ENCODE results near the gene MLXIP.
"Not testable (repeated sequence)": the region's sequence is repeated elsewhere in the genome, so short reads cannot be mapped to it uniquely, and the experiment has no call there.

Gene MLXIP

DNA sequence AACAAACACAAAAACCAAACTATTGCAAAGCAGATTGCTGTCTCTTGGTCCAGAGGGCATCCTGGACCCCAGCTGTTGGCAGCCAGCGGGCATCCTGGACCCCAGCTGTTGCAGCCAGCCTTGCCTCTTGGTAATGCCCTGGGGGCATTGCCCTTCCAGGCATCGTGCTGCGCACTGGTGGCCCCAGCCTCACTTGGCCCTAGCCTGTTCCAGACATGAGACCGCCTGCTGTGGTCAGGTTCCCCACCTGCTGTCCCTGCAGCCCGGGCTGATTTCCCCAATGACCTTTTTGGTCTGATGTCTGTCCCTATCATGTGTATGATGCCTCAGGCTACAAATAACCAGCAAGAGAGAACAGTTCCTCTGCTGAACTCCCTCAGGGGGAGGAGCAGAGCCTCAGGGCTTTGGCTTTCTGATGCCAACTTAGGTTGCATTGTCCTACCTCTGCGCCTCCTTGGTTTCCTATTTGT is 20.8 kb downstream of the MLXIP start:
- H3K4me3 ChIP-seq (ENCODE audit: low read length) = no peak overlapping the region
- no peak for DNase-seq (ENCODE audit: low read depth)
- TF ChIP-seq, protein P1, sequence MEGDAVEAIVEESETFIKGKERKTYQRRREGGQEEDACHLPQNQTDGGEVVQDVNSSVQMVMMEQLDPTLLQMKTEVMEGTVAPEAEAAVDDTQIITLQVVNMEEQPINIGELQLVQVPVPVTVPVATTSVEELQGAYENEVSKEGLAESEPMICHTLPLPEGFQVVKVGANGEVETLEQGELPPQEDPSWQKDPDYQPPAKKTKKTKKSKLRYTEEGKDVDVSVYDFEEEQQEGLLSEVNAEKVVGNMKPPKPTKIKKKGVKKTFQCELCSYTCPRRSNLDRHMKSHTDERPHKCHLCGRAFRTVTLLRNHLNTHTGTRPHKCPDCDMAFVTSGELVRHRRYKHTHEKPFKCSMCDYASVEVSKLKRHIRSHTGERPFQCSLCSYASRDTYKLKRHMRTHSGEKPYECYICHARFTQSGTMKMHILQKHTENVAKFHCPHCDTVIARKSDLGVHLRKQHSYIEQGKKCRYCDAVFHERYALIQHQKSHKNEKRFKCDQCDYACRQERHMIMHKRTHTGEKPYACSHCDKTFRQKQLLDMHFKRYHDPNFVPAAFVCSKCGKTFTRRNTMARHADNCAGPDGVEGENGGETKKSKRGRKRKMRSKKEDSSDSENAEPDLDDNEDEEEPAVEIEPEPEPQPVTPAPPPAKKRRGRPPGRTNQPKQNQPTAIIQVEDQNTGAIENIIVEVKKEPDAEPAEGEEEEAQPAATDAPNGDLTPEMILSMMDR (conservative IDR thresholded peaks at IDR 0.05; ENCODE audit: low read depth, low read length) = no peak

DNA sequence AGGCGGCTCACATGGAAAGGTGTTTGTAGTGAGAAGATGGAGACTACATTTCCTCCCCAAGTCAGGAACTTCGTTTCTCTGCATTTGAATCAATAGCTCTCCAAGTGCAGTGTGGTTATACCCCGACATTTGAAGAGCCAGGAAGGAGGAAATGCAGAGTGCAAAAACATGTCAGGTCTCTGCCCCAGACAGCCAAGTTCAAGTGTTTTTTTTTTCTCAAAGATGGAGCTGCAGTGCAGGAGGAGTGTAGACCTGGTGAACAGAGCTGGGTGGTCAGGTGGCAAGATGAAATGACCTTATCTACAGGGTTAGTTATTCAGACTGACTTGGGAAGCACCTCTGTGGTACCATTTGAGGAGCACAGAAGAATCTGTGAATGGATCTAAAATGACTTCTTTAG is 21.3 kb downstream of the MLXIP start:
- no peak for DNase-seq (ENCODE audit: low read depth)
- TF ChIP-seq, protein P1 (conservative IDR thresholded peaks at IDR 0.05; ENCODE audit: low read depth, low read length) = no peak
- H3K4me3 ChIP-seq (ENCODE audit: low read length) = no peak overlapping the region

DNA sequence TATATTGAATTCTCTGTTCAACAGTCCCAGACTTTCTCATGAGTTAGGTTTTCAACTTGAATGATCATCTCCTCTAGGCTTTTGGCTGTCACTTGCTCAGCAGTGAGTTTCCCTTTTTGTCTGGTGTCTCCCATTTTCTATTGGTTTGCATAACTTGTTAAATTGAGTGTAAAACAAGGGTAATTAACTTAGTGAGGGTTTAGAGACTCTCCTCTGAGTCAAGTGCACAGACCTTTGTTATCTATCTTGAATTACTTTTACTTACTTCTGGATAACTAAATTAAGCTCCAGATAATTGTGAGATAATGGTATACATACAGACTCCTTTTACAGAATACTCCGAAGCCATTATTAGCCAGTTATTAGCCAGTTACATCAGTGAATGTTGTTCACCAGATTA is 22.0 kb downstream of the MLXIP start:
- no peak for DNase-seq (ENCODE audit: low read depth)
- no peak overlapping the region for H3K4me3 ChIP-seq (ENCODE audit: low read length)
- TF ChIP-seq, protein P1 (conservative IDR thresholded peaks at IDR 0.05; ENCODE audit: low read depth, low read length) = no peak

DNA sequence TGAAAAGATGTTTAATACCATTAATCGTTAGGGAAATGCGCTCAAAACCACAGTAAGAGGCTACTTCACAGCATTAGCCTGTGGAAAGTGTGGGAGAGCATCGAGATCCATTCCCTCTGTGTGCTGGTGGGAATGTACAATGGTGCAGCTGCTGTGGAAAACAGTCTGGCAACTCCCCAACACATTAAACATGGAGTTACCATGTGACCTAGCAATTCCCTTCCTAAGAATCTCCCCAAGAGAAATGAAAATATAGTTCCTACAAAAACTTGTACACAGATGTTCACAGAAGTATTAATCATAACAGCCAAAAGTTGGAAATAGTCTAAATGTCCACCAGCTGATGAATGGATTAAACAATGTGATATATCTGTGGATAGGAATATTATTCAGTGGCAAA is 23.8 kb downstream of the MLXIP start:
- H3K4me3 ChIP-seq (ENCODE audit: low read length) = no peak overlapping the region
- DNase-seq (ENCODE audit: low read depth) = no peak
- TF ChIP-seq, protein P1 (conservative IDR thresholded peaks at IDR 0.05; ENCODE audit: low read depth, low read length) = no peak

DNA sequence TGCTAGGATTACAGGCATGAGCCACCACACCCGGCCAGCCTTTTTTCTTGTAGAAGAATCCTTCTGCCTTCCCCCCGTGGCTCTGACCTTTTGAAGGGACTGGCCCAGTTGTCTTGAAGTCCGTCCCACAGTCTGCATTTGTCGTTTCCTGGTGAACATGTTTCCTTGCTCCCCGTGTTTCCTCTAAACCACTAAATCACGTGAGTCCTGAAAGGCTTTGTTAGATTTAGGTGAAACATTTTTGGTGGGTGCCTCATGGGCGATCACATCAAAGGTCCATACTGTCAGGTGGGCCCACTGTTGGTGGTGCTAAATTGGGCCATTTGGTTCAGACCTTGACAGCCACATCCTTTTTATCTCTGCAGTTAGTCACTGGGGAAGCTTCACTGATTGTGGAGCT is 26.3 kb downstream of the MLXIP start:
- TF ChIP-seq, protein P1 (conservative IDR thresholded peaks at IDR 0.05; ENCODE audit: low read depth, low read length) = no peak
- H3K4me3 ChIP-seq (ENCODE audit: low read length) = no peak overlapping the region
- DNase-seq (ENCODE audit: low read depth) = no peak

DNA sequence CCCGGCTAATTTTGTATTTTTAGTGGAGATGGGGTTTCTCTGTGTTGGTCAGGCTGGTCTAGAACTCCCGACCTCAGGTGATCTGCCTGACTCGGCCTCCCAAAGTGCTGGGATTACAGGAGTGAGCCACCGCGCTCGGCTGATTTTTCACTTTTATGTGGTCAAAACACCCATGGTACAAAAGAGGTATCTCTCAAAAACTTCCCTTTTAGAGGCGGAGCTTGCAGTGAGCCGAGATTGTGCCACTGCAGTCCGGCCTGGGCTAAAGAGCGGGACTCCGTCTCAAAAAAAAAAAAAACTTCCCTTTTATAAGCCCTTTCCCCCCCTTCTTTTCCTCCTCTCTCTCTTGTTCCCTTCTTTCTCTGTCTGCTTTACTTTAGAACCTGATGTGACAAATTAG is 26.9 kb downstream of the MLXIP start:
- not testable (repeated sequence) for DNase-seq (ENCODE audit: low read depth); H3K4me3 ChIP-seq (ENCODE audit: low read length)

DNA sequence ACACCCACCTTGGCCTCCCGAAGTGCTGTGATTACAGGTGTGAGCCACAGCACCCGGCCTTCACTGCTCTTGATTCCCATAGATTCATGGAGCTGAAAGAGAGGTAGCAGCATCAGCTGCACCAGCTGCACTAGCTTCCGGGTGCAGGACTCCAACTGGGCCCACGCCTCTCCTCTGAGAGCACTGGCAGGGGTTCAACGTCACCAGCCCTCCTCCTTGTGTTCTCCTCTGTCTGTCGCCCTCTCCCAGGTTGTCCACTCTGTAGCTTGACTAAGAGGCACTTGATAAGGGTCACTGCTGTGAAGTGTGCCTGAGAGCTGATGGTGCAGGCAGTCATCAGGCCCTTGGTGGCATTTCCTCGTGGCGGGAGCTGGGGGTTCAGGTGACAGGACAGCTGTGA is 28.3 kb downstream of the MLXIP start:
- no peak for DNase-seq (ENCODE audit: low read depth)
- TF ChIP-seq, protein P1 (conservative IDR thresholded peaks at IDR 0.05; ENCODE audit: low read depth, low read length) = no peak
- no peak overlapping the region for H3K4me3 ChIP-seq (ENCODE audit: low read length)

DNA sequence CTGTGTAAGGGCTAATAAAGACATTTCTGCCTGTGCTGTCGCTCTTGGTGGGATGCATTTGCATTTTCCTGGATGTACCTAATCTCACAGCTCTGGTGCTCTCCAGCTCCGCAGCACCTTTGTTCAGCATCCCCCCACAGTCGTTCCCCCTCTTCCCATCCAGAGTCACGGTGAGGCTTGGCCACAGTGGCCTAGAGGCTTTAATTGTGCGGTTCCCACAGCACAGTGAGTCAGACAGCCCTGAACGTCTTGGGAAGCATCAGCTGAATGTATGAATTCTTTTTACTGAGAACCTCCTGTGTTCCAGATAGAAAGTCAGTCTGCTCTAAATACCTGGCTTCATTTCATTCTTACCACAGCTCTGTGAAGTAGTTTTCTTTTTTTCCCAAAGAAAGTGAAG is 28.7 kb downstream of the MLXIP start:
- DNase-seq (ENCODE audit: low read depth) = no peak
- TF ChIP-seq, protein P1 (conservative IDR thresholded peaks at IDR 0.05; ENCODE audit: low read depth, low read length) = no peak

More for the DNA sequence above, 28.7 kb downstream of the MLXIP start:
- no peak overlapping the region for H3K4me3 ChIP-seq (ENCODE audit: low read length)

Measured in retinal pigment epithelial cell (primary cell).